Loucy (cell line): ENCODE measurements around the gene CDRT4.

Experiments
- CTCF ChIP-seq: fragments of 200-600 bp; sonication (generic); conservative IDR thresholded peaks from 2 replicates; pipeline ENCODE4 v1.5.1; 2014; ENCODE audit warnings: mild to moderate bottlenecking, antibody characterized with exemption, low read length
- EZH2phosphoT487 ChIP-seq: fragments of 200-600 bp; IDR thresholded peaks from 2 replicates; pipeline ENCODE4 v1.6.1; 2018; ENCODE audit warnings: antibody characterized with exemption, mild to moderate bottlenecking, moderate library complexity, borderline replicate concordance

DNA sequence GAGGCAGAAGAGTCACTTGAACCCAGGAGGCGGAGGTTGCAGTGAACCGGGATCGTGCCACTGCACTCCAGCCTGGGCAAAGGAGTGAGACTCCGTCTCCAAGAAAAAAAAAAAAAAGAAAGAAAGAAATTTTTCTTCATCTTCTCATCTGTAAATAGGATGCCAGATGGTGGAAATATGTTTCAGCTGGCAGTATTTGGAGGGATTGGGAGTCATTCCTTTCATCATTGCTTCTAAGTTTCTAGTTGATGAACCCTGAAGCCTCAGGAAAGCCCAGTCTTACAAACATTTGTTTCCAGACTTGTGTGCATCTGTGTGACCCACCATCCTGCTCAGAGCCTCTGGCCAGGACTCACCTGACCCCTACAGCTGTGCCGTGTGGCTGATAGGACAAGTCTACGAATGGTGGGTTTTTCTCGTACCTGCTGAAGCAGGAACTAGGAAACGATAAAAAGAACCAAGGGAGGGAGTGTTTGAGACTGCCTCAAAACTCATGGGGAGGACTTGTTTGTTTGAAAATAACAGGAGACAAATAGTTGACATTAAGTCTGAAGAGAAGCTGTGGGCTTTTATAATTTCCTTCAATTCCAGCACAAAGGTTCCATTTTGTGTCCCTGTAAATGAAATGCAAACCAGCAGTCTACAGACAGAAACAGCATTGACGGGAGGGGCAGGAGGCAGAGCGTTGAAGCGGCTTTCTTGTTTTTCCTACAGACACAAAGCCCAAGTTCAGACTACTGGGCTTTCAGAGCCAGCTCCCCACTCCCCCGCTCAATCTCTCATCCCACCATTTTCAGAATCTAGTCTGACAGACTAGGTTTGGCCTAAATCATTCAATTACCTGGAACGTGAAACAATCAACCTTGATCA lies 24.9 kb downstream of the CDRT4 start:
- TF ChIP-seq CTCF (no peak), EZH2phosphoT487 (no peak)
